CD4-positive, alpha-beta T cell treated with Interleukin-10 for 1 hour (primary cell): ENCODE results near the gene ITGB2.
A peak's percentile ranks its signal among the peaks of the same experiment; 100 is the strongest.

Experiments
- DNase-seq: peaks from one replicate; pipeline ENCODE4 v3.0.0-alpha.2; 2020

ITGB2 gene

GRCh38 chr21:44920694-44921604, at the start of gene ITGB2:
TSS of gene ITGB2 (minus strand) at chr21:44920899. CDS start at chr21:44910782, 10,117 bp downstream.
- DNase-seq = peak; percentile 67

- DNase-seq = no peak
Measured at GRCh38 chr21:44969931-44970755, 49.4 kb upstream of the ITGB2 start.

GRCh38 chr21:44969066-44969670, 48.5 kb upstream of the ITGB2 start:
- DNase-seq = no peak

- no peak for DNase-seq
Measured at GRCh38 chr21:44967082-44968047, 46.7 kb upstream of the ITGB2 start.

- no peak for DNase-seq
Measured at GRCh38 chr21:44966135-44967081, 45.7 kb upstream of the ITGB2 start.

GRCh38 chr21:44965251-44966022, 44.7 kb upstream of the ITGB2 start:
- peak; percentile 36 for DNase-seq

GRCh38 chr21:44964381-44964780, 43.7 kb upstream of the ITGB2 start:
- DNase-seq = no peak

- DNase-seq = no peak
Measured at GRCh38 chr21:44962403-44962966, 41.8 kb upstream of the ITGB2 start.

- no peak for DNase-seq
Measured at GRCh38 chr21:44960141-44961092, 39.7 kb upstream of the ITGB2 start.

GRCh38 chr21:44959376-44960091, 38.8 kb upstream of the ITGB2 start:
- no peak for DNase-seq

GRCh38 chr21:44958471-44959191, 37.9 kb upstream of the ITGB2 start:
- no peak for DNase-seq

- DNase-seq = no peak
Measured at GRCh38 chr21:44957901-44958451, 37.3 kb upstream of the ITGB2 start.

- no peak for DNase-seq
Measured at GRCh38 chr21:44957047-44957831, 36.5 kb upstream of the ITGB2 start.

GRCh38 chr21:44956356-44957046, 35.8 kb upstream of the ITGB2 start:
- DNase-seq = no peak

GRCh38 chr21:44955798-44956175, 35.1 kb upstream of the ITGB2 start:
- no peak for DNase-seq
